A673 (cell line): ENCODE results near the gene PMP22. TPM values are rescaled to one million over a fixed set of nuclear protein-coding genes. Genes with fewer than 3 reads are reported as not detected.

Source experiments
- BruUV-seq: library from RNA; stranded (reverse); fragments of 400-500 nt; replicated peaks from 2 replicates; lab custom pipeline; 2021; lab: Mats Ljungman, UMichigan
- CTCF ChIA-PET: fragments of 300-600 bp; sonication (Branson Sonifier 250); formaldehyde crosslinking; loops from one replicate; lab custom pipeline; 2022; ENCODE audit warnings: antibody characterized with exemption; lab: Charles Lee
- POLR2A ChIA-PET: fragments of 300-600 bp; sonication (Branson Sonifier 250); formaldehyde crosslinking; loops from one replicate; lab custom pipeline; 2022; ENCODE audit warnings: antibody characterized with exemption; ENCODE audit not compliant: low non-redundant PET; lab: Charles Lee
- DNase-seq: peaks from one replicate; pipeline ENCODE4 v3.0.0-alpha.2; 2015; ENCODE audit warnings: low spot score
- H3K27ac ChIP-seq: fragments of 200-600 bp; sonication (generic); 2 replicates; pipeline ENCODE4 v1.5.1; 2016; ENCODE audit warnings: mixed run types, low read depth, mild to moderate bottlenecking, mixed read lengths, antibody characterized with exemption, low read length; ENCODE audit not compliant: poor library complexity, severe bottlenecking
- H3K27me3 ChIP-seq: fragments of 200-600 bp; sonication (generic); replicated peaks from 2 replicates; pipeline ENCODE4 v1.6.1; 2017; ENCODE audit warnings: mixed run types, low read depth, mild to moderate bottlenecking, mixed read lengths, antibody characterized with exemption, low read length; ENCODE audit not compliant: insufficient read depth, poor library complexity
- H3K36me3 ChIP-seq: fragments of 200-600 bp; sonication (generic); 2 replicates; pipeline ENCODE4 v1.6.1; 2016; ENCODE audit warnings: mixed run types, mild to moderate bottlenecking, mixed read lengths, antibody characterized with exemption, low read length; ENCODE audit not compliant: insufficient read depth, poor library complexity, severe bottlenecking
- H3K4me1 ChIP-seq: fragments of 200-600 bp; sonication (generic); 2 replicates; pipeline ENCODE4 v1.6.1; 2017; ENCODE audit warnings: mixed run types, mild to moderate bottlenecking, mixed read lengths, antibody characterized with exemption, low read length; ENCODE audit not compliant: insufficient read depth, poor library complexity, severe bottlenecking
- H3K4me3 ChIP-seq: fragments of 200-600 bp; sonication (generic); 2 replicates; pipeline ENCODE4 v1.5.1; 2016; ENCODE audit warnings: low read depth, mixed run types, mild to moderate bottlenecking, mixed read lengths, low read length; ENCODE audit not compliant: poor library complexity, severe bottlenecking
- H3K9me3 ChIP-seq: fragments of 200-600 bp; sonication (generic); 2 replicates; pipeline ENCODE4 v1.6.1; 2016; ENCODE audit warnings: mixed run types, low read depth, mild to moderate bottlenecking, mixed read lengths, antibody characterized with exemption, low read length; ENCODE audit not compliant: poor library complexity, severe bottlenecking
- CTCF ChIP-seq: fragments of 300-800, 200-600 bp; sonication (generic); conservative IDR thresholded peaks from 2 replicates; pipeline ENCODE4 v1.5.1; 2017; ENCODE audit warnings: low read depth, mild to moderate bottlenecking, antibody characterized with exemption, low read length, moderate library complexity, mixed read lengths
- EZH2 ChIP-seq: fragments of 200-600 bp; sonication (generic); IDR thresholded peaks from 2 replicates; pipeline ENCODE4 v1.6.1; 2017; ENCODE audit warnings: borderline replicate concordance, low read depth, mild to moderate bottlenecking, mixed read lengths, antibody characterized with exemption, low read length; ENCODE audit not compliant: poor library complexity, severe bottlenecking
- intact Hi-C: fragments of 100-400 bp; cut with micrococcal nuclease; formaldehyde crosslinking; loops from one replicate; pipeline ENCODE4 v1.10.0; 2022; ENCODE audit not compliant: unreplicated experiment
- microRNA-seq: library from miRNA; unstranded; fragments of <30 nt; microRNA quantifications from one replicate; pipeline ENCODE4 v1.2.0, GENCODE V29; 2021
- total RNA-seq: library from RNA; stranded (reverse); gene quantifications from 2 replicates; pipeline ENCODE4 v1.2.3, GENCODE V29; 2021

PMP22 gene
- total RNA-seq, 1 experiment from 2014 or later, result not detected

DNA sequence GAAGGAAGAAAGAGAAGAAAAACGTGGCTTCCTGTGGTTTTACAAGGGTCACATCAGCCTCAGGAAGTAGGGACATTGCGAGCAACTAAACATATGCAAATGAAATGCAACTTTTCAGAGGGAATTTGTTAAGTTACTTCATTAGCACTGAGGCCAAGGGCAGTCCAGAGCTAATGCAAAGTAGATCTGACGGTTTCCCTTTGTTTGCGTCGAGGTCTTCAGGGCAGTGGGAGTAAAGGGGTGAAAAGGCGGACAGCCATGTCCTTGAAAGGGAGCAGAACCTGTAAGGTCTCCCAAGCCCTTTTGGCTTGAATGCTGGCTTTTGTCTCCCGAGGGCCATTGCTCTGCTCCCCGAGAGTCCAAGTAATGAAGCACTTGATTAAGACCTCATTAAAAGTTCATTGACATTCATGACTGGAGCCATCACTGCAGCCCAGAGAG is 85.0 kb downstream of the PMP22 start:
- no peaks in the 10 kb centered on the region for H3K4me1 ChIP-seq
- no peak for TF ChIP-seq EZH2
- TF ChIP-seq CTCF, result no peak
- no peaks in the 10 kb centered on the region for H3K27me3 ChIP-seq
- H3K4me3 ChIP-seq, result no peak overlapping the region
- no peaks in the 10 kb centered on the region for H3K9me3 ChIP-seq
- CTCF ChIA-PET, result interaction anchor here (0.6 kb wide), 1 partner anchor 79 kb away, joined by 3 read pairs; no protein-coding TSS in a partner anchor
- no peaks in the 10 kb centered on the region for H3K36me3 ChIP-seq
- DNase-seq, result no peak
- intact Hi-C loops, result no loop called here
- BruUV-seq, result no TSS peak
- POLR2A ChIA-PET, result no interaction called here
- H3K27ac ChIP-seq, result no peak overlapping the region

Small RNA genes lying within 50 kb of the gene (microRNA-seq; reads per million reads assigned to microRNA genes)
- gene MIR4731, result not detected

Other genes with a start within 250 kb of the PMP22 start
- gene TEKT3, start 76.3 kb upstream of the PMP22 start, total RNA-seq, result not detected in 2 replicates
- gene CDRT4, start 202.3 kb upstream of the PMP22 start, total RNA-seq, result 0.62 and 1.3 TPM in 2 replicates